Erythroblast (primary cell): ENCODE measurements around the gene HERC2.

Experiments
- GATA1 ChIP-seq: IDR thresholded peaks from 2 replicates; pipeline ENCODE4 v1.6.1; 2011; ENCODE audit warnings: low read depth, mild to moderate bottlenecking, control low read depth, low read length, moderate library complexity
- POLR2A ChIP-seq: IDR thresholded peaks from 2 replicates; pipeline ENCODE4 v1.6.1; 2011; ENCODE audit warnings: mild to moderate bottlenecking, low read length

GRCh38 chr15:28116521-28117431 is 205.2 kb downstream of the HERC2 start:
- no peak for TF ChIP-seq POLR2A
- no peak for TF ChIP-seq GATA1
